Colonic mucosa (tissue), 4 donors: ENCODE data around the gene PLIN3. TPM values are rescaled to one million over a fixed set of nuclear protein-coding genes. Genes with fewer than 3 reads are reported as not detected.

Experiments
- DNase-seq: peaks from one replicate; pipeline ENCODE4 v3.0.0-alpha.2; 2020
- H3K27ac ChIP-seq: fragments of 200-600 bp; one replicate; pipeline ENCODE4 v1.8.0; 2021
- H3K27me3 ChIP-seq: fragments of 200-600 bp; one replicate; pipeline ENCODE4 v1.8.0; 2021
- H3K36me3 ChIP-seq: fragments of 200-600 bp; one replicate; pipeline ENCODE4 v1.8.0; 2021
- H3K4me1 ChIP-seq: fragments of 200-600 bp; one replicate; pipeline ENCODE4 v1.8.0; 2021; ENCODE audit warnings: mild to moderate bottlenecking
- H3K4me3 ChIP-seq: fragments of 200-600 bp; one replicate; pipeline ENCODE4 v1.8.0; 2021
- H3K9ac ChIP-seq, 2 donors: one replicate each; pipeline ENCODE4 v1.7.0; 2013; ENCODE audit warnings: control low read depth in 2 of 2, low read depth in 2 of 2, low read length in 2 of 2
- H3K9me3 ChIP-seq: fragments of 200-600 bp; one replicate; pipeline ENCODE4 v1.8.0; 2021
- CTCF ChIP-seq: fragments of 200-600 bp; IDR thresholded peaks from one replicate; pipeline ENCODE4 v1.8.0; 2022; ENCODE audit warnings: antibody characterized with exemption, mild to moderate bottlenecking
- intact Hi-C: fragments of 100-400 bp; cut with DNase I; formaldehyde crosslinking; loops from one replicate; pipeline ENCODE4 v1.14.1; 2022
- total RNA-seq, 2 donors: library from RNA; stranded (reverse); fragmentation: NEBNext Ultra II Directional in 1 of 2; extraction: Animal tissue kit (Norgen Biotek cat#: 25700) in 1 of 2; gene quantifications; one replicate each; pipeline ENCODE4 v1.2.1, GENCODE V29; 2021
- donor health status: healthy.
- donor health status: DM: no; HTN: no; CAD: no.
- donor health status: DM: no; HTN: no; CAD: no.

The PLIN3 gene
- total RNA-seq, 2 donors from 2014 or later, result 110 TPM

- peaks cover 12% of the 10 kb centered on the region for H3K4me1 ChIP-seq
- H3K4me3 ChIP-seq, result peak within 1 kb of the TSS; percentile 80
- peak within 1 kb of the TSS; percentile 38 to 43 for H3K9ac ChIP-seq
- H3K36me3 ChIP-seq, result no peaks in the 10 kb centered on the region
- H3K27ac ChIP-seq, result no peak within 1 kb of the TSS
- no peak for TF ChIP-seq CTCF
- H3K27me3 ChIP-seq, result no peaks in the 10 kb centered on the region
- intact Hi-C loops, result no loop called here
- peak; percentile 48 for DNase-seq
- no peaks in the 10 kb centered on the region for H3K9me3 ChIP-seq
These were observed 41.9 kb upstream of the PLIN3 start, which contains the start of gene UHRF1 for GRCh38 chr19:4909156-4909896. Gene UHRF1 (plus strand): TSS chr19:4909501. CDS start chr19:4910886, 1,385 bp downstream.

GRCh38 chr19:4908781-4909155 lies 41.3 kb upstream of the PLIN3 start:
- no peaks in the 10 kb centered on the region for H3K36me3 ChIP-seq
- no peak for DNase-seq
- peaks cover 12% of the 10 kb centered on the region for H3K4me1 ChIP-seq
- H3K27ac ChIP-seq, result no peak overlapping the region
- no peaks in the 10 kb centered on the region for H3K9me3 ChIP-seq
- TF ChIP-seq CTCF, result no peak
- H3K4me3 ChIP-seq, result no peak overlapping the region
- intact Hi-C loops, result no loop called here
- H3K9ac ChIP-seq, result no peak overlapping the region
- H3K27me3 ChIP-seq, result no peaks in the 10 kb centered on the region

GRCh38 chr19:4908360-4908759 lies 40.9 kb upstream of the PLIN3 start:
- H3K4me3 ChIP-seq, result no peak overlapping the region
- DNase-seq, result no peak
- intact Hi-C loops, result no loop called here
- peaks cover 12% of the 10 kb centered on the region for H3K4me1 ChIP-seq
- no peaks in the 10 kb centered on the region for H3K9me3 ChIP-seq
- H3K27ac ChIP-seq, result no peak overlapping the region
- no peaks in the 10 kb centered on the region for H3K36me3 ChIP-seq
- TF ChIP-seq CTCF, result no peak
- no peak overlapping the region for H3K9ac ChIP-seq
- H3K27me3 ChIP-seq, result no peaks in the 10 kb centered on the region

GRCh38 chr19:4906963-4907362 lies 39.5 kb upstream of the PLIN3 start:
- H3K4me3 ChIP-seq, result no peak overlapping the region
- no peak overlapping the region for H3K9ac ChIP-seq

GRCh38 chr19:4904481-4904880 lies 37.0 kb upstream of the PLIN3 start:
- no peak overlapping the region for H3K4me3 ChIP-seq
- TF ChIP-seq CTCF, result no peak
- no peaks in the 10 kb centered on the region for H3K36me3 ChIP-seq
- no peaks in the 10 kb centered on the region for H3K27me3 ChIP-seq
- no peak overlapping the region for H3K27ac ChIP-seq
- H3K9me3 ChIP-seq, result no peaks in the 10 kb centered on the region
- H3K9ac ChIP-seq, result no peak overlapping the region
- intact Hi-C loops, result no loop called here
- peaks cover 3% of the 10 kb centered on the region for H3K4me1 ChIP-seq
- DNase-seq, result no peak

More at GRCh38 chr19:4906963-4907362, 39.5 kb upstream of the PLIN3 start:
- Histone ChIP-seq H3K4me1 (peaks cover 12% of the 10 kb centered on the region), H3K27ac (no peak overlapping the region), H3K9me3 (no peaks in the 10 kb centered on the region), H3K27me3 (no peaks in the 10 kb centered on the region), H3K36me3 (no peaks in the 10 kb centered on the region)
- intact Hi-C loops, result no loop called here
- DNase-seq, result no peak
- no peak for TF ChIP-seq CTCF
